CD4-positive, alpha-beta T cell treated with Interleukin-6 at 100 ng/mL for 8 hours (primary cell): Measurements from ENCODE around the gene ZNF878.

Experiments
- DNase-seq: peaks from one replicate; pipeline ENCODE4 v3.0.0-alpha.2; 2020; ENCODE audit warnings: mixed read lengths, low spot score

Gene ZNF878

DNA sequence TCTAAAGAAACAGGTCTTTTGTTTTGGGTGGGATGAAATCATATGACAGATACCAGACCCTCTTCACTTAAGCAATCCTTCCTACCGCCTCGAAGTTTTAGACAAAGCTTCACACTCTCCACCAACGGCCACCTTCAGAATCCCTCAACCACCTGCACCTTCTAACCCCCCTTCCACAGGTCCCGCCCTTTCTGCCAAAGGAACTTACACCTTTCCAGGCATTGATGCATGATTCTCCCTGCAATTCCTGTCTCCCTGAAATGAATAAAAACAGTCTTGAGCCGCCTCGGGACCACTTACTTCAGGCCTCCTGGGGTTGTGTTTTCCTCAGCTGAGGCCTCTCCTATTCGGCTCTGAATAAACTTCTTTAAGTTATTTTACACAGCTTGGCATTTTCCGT is 18.1 kb downstream of the ZNF878 start:
- no peak for DNase-seq

DNA sequence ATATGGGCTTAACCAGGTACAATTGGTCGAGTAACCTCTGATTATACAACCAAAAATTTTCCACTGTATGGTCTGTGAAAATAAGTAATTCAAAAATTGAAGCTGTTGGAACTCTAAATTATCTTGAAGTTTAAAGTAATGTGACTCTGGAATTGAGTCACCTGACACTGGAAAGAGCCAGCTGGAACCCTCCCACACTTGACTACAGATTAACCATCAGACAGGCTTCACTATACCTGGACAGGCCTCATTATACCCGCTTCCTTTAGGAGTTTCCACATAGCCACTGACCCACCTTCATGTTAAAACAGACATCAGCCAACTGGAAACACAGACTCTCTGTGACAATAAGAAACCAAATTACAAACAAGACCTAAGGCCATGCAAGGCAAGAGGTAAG is 18.6 kb downstream of the ZNF878 start:
- DNase-seq = no peak

- DNase-seq = no peak
Observed at GRCh38 chr19:12015753-12016116, 37.0 kb downstream of the ZNF878 start.

GRCh38 chr19:12015015-12015752 is 37.6 kb downstream of the ZNF878 start:
- DNase-seq = no peak

- no peak for DNase-seq
Observed at GRCh38 chr19:12000152-12000981, 52.4 kb downstream of the ZNF878 start.

GRCh38 chr19:11995174-11995573 is 57.6 kb downstream of the ZNF878 start:
- DNase-seq = no peak
